ENCODE results near the gene MKKS. TPM values are rescaled to one million over a fixed set of nuclear protein-coding genes. Genes with fewer than 3 reads are reported as not detected.

Gene MKKS
- total RNA-seq, 2 donors from 2014 or later, result 14.6 to 19.0 TPM

- H3K27ac ChIP-seq, result no peak overlapping the region
- no peak for DNase-seq (ENCODE audit: low spot score)
- TF ChIP-seq POLR2AphosphoS5 (IDR thresholded peaks at IDR 0.05) (no peak), POLR2A (IDR thresholded peaks at IDR 0.05) (no peak)
- TF ChIP-seq, protein P1, sequence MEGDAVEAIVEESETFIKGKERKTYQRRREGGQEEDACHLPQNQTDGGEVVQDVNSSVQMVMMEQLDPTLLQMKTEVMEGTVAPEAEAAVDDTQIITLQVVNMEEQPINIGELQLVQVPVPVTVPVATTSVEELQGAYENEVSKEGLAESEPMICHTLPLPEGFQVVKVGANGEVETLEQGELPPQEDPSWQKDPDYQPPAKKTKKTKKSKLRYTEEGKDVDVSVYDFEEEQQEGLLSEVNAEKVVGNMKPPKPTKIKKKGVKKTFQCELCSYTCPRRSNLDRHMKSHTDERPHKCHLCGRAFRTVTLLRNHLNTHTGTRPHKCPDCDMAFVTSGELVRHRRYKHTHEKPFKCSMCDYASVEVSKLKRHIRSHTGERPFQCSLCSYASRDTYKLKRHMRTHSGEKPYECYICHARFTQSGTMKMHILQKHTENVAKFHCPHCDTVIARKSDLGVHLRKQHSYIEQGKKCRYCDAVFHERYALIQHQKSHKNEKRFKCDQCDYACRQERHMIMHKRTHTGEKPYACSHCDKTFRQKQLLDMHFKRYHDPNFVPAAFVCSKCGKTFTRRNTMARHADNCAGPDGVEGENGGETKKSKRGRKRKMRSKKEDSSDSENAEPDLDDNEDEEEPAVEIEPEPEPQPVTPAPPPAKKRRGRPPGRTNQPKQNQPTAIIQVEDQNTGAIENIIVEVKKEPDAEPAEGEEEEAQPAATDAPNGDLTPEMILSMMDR (IDR thresholded peaks at IDR 0.05), result no peak
- H3K27me3 ChIP-seq (replicated peaks; ENCODE audit: insufficient read depth), result no peaks in the 10 kb centered on the region
- no peak overlapping the region for H3K4me3 ChIP-seq
- intact Hi-C loops (cut with DNase I), result no loop called here
- no peaks in the 10 kb centered on the region for H3K4me1 ChIP-seq (replicated peaks)
- 57% methylated on average over 8 of the region's 8 CpGs for WGBS
- no peaks in the 10 kb centered on the region for H3K9me3 ChIP-seq
- no peaks in the 10 kb centered on the region for H3K36me3 ChIP-seq
Measured at GRCh38 chr20:10370091-10370887, 63.7 kb downstream of the MKKS start.

DNA sequence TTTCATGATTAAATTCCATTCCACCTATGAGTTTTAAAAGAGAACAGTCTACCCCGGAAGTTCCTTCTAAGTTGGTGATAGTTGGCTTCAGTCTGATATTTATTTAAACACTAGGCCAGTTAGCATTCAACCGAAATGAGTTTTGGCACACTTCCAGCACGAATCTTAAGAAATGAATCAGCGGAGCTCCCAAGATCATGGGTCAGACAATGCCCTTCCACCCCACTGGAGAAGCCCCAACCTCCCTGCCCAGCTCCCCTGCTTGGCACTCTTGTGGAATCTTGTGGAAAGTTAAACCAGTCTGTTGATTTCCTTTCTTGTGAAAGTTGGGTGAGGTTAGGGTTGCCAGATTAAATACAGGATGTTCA is 64.3 kb downstream of the MKKS start:
- H3K27ac ChIP-seq, result no peak overlapping the region
- H3K36me3 ChIP-seq, result no peaks in the 10 kb centered on the region
- TF ChIP-seq POLR2AphosphoS5 (IDR thresholded peaks at IDR 0.05) (no peak), POLR2A (IDR thresholded peaks at IDR 0.05) (no peak)
- TF ChIP-seq, protein P1 (IDR thresholded peaks at IDR 0.05), result no peak
- H3K27me3 ChIP-seq (replicated peaks; ENCODE audit: insufficient read depth), result no peaks in the 10 kb centered on the region
- no peak for DNase-seq (ENCODE audit: low spot score)
- H3K4me3 ChIP-seq, result no peak overlapping the region
- intact Hi-C loops (cut with DNase I), result no loop called here
- no peaks in the 10 kb centered on the region for H3K9me3 ChIP-seq
- WGBS, result 43% methylated on average over 4 of the region's 4 CpGs
- no peaks in the 10 kb centered on the region for H3K4me1 ChIP-seq (replicated peaks)

GRCh38 chr20:10368702-10369041 is 65.3 kb downstream of the MKKS start:
- intact Hi-C loops (cut with DNase I), result no loop called here
- Histone ChIP-seq H3K36me3 (no peaks in the 10 kb centered on the region), H3K9me3 (no peaks in the 10 kb centered on the region), H3K27ac (no peak overlapping the region), H3K4me1 (replicated peaks) (no peaks in the 10 kb centered on the region), H3K4me3 (no peak overlapping the region), H3K27me3 (replicated peaks; ENCODE audit: insufficient read depth) (no peaks in the 10 kb centered on the region)
- DNase-seq (ENCODE audit: low spot score), result no peak
- TF ChIP-seq POLR2AphosphoS5 (IDR thresholded peaks at IDR 0.05), result no peak
- TF ChIP-seq POLR2A (IDR thresholded peaks at IDR 0.05), result no peak
- TF ChIP-seq, protein P1 (IDR thresholded peaks at IDR 0.05), result no peak
- 88% methylated on average over 3 of the region's 3 CpGs for WGBS

- 95% methylated on average over 12 of the region's 12 CpGs for WGBS
- H3K4me3 ChIP-seq, result no peak overlapping the region
- no peaks in the 10 kb centered on the region for H3K9me3 ChIP-seq
- no peak for DNase-seq (ENCODE audit: low spot score)
- H3K27me3 ChIP-seq (replicated peaks; ENCODE audit: insufficient read depth), result no peaks in the 10 kb centered on the region
- H3K36me3 ChIP-seq, result no peaks in the 10 kb centered on the region
- no peaks in the 10 kb centered on the region for H3K4me1 ChIP-seq (replicated peaks)
- no peak overlapping the region for H3K27ac ChIP-seq
- TF ChIP-seq POLR2AphosphoS5 (IDR thresholded peaks at IDR 0.05), result no peak
- TF ChIP-seq, protein P1 (IDR thresholded peaks at IDR 0.05), result no peak
- no peak for TF ChIP-seq POLR2A (IDR thresholded peaks at IDR 0.05)
- intact Hi-C loops (cut with DNase I), result no loop called here
Measured at GRCh38 chr20:10367943-10368701, 65.9 kb downstream of the MKKS start.

GRCh38 chr20:10367693-10367942 is 66.4 kb downstream of the MKKS start:
- Histone ChIP-seq H3K36me3 (no peaks in the 10 kb centered on the region), H3K9me3 (no peaks in the 10 kb centered on the region), H3K4me1 (replicated peaks) (no peaks in the 10 kb centered on the region), H3K4me3 (no peak overlapping the region), H3K27ac (no peak overlapping the region), H3K27me3 (replicated peaks; ENCODE audit: insufficient read depth) (no peaks in the 10 kb centered on the region)
- TF ChIP-seq POLR2AphosphoS5 (IDR thresholded peaks at IDR 0.05) (no peak), POLR2A (IDR thresholded peaks at IDR 0.05) (no peak)
- TF ChIP-seq, protein P1 (IDR thresholded peaks at IDR 0.05), result no peak
- no peak for DNase-seq (ENCODE audit: low spot score)
- intact Hi-C loops (cut with DNase I), result no loop called here

All from prostate gland (tissue), 2 donors.